Measurements from ENCODE around the gene SIN3A.

- no peak for TF ChIP-seq CBX5 (IDR thresholded peaks at IDR 0.05; ENCODE audit: low read depth, low read length)
- TF ChIP-seq ASH2L (IDR thresholded peaks at IDR 0.05; ENCODE audit: low read length) = no peak
- TF ChIP-seq NRF1 (IDR thresholded peaks at IDR 0.05; ENCODE audit: low read depth, low read length) = no peak
- TF ChIP-seq BCL11A (IDR thresholded peaks at IDR 0.05; ENCODE audit: low read depth in 2 of 2, low read length in 2 of 2) = no peak
- TF ChIP-seq CTCF (IDR thresholded peaks at IDR 0.05; ENCODE audit: control extremely low read depth in 1 of 3, insufficient read depth in 1 of 3, low read depth in 1 of 3, low read length in 3 of 3) = no peak
- TF ChIP-seq POLR2A (IDR thresholded peaks at IDR 0.05; ENCODE audit: control extremely low read depth in 1 of 2, low read depth in 2 of 2, low read length in 2 of 2) = no peak
- TF ChIP-seq PHF8 (conservative IDR thresholded peaks at IDR 0.05; ENCODE audit: low read depth, low read length) = no peak
- TF ChIP-seq TCF12 (IDR thresholded peaks at IDR 0.05; ENCODE audit: low read depth, low read length) = no peak
- no peak for TF ChIP-seq BRCA1 (IDR thresholded peaks at IDR 0.05; ENCODE audit: low read depth, low read length)
- TF ChIP-seq POLR2AphosphoS5 (IDR thresholded peaks at IDR 0.05; ENCODE audit: low read depth, low read length) = no peak
These were observed 9.2 kb upstream of the SIN3A start for GRCh38 chr15:75460646-75461045.

Data from H1 (cell line).